ENCODE results near the gene COG8.

DNA sequence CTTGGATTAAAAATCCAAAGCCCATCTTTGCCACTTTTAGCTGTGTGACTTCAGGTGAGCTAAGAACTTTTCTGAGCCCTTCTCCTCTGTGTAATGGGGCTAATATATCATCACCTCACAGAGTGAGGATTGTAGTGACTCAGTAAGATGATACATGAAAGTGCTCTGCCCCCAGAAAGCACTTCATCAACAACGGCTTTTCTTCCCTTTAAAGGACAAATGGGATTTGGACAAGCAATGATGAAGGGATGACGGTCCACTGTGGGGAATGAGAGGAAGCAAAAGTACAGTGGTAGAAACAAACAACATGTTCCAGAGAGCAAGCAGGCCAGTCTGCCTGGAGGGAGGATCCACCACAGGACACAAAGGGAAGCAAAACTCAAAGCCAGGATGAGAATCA, 26.5 kb upstream of the COG8 start:
- TF ChIP-seq POLR2A (IDR thresholded peaks at IDR 0.05) (no peak), CTCF (IDR thresholded peaks at IDR 0.05) (no peak), EP300 (IDR thresholded peaks at IDR 0.05) (no peak)

All from ovary (tissue), 3 donors.